GM23248 (cell line): ENCODE measurements around the gene LCN9.

ENCODE experiments used
- EZH2 ChIP-seq: fragments of 200-600 bp; sonication (generic); IDR thresholded peaks from 2 replicates; pipeline ENCODE4 v1.6.1; 2018; ENCODE audit warnings: antibody characterized with exemption, mild to moderate bottlenecking; ENCODE audit not compliant: insufficient read depth, poor library complexity, severe bottlenecking
- EZH2phosphoT487 ChIP-seq: fragments of 200-600 bp; sonication (generic); IDR thresholded peaks from 2 replicates; pipeline ENCODE4 v1.6.1; 2018; ENCODE audit warnings: antibody characterized with exemption, moderate library complexity, mild to moderate bottlenecking, low read depth; ENCODE audit not compliant: insufficient read depth

GRCh38 chr9:135671591-135672041 is 8.5 kb downstream of the LCN9 start:
- TF ChIP-seq EZH2phosphoT487 = no peak
- no peak for TF ChIP-seq EZH2
